Activated CD4-positive, alpha-beta T cell treated with anti-CD3 and anti-CD28 coated beads, Interleukin-2, Interleukin-4, amounts not matched to agents 100 ng/mL and 50 ng/mL, durations not matched to agents 16 hours and 8 hours (primary cell): ENCODE data around the gene SEM1.
A peak's percentile ranks its signal among the peaks of the same experiment; 100 is the strongest.
"Not testable (repeated sequence)": the region's sequence is repeated elsewhere in the genome, so short reads cannot be mapped to it uniquely, and the experiment has no call there.

Experiments used
- DNase-seq: peaks from one replicate; pipeline ENCODE4 v3.0.0-alpha.2; 2020; ENCODE audit warnings: low spot score

SEM1 gene

GRCh38 chr7:96709381-96710228 lies at the start of gene SEM1:
TSS of gene SEM1 (minus strand) at chr7:96709846. CDS start at chr7:96709763, 83 bp downstream.
- peak; percentile 69 for DNase-seq

GRCh38 chr7:96757880-96758279 lies 48.2 kb upstream of the SEM1 start:
- not testable (repeated sequence) for DNase-seq

- no peak for DNase-seq
These were observed 37.8 kb upstream of the SEM1 start for GRCh38 chr7:96747418-96747940.

- no peak for DNase-seq
These were observed 30.5 kb upstream of the SEM1 start for GRCh38 chr7:96740130-96740529.

- no peak for DNase-seq
These were observed 30.0 kb upstream of the SEM1 start for GRCh38 chr7:96739609-96740008.

- no peak for DNase-seq
These were observed 29.5 kb upstream of the SEM1 start for GRCh38 chr7:96739167-96739566.

GRCh38 chr7:96738705-96739104 lies 29.1 kb upstream of the SEM1 start:
- no peak for DNase-seq

GRCh38 chr7:96737545-96738050 lies 28.0 kb upstream of the SEM1 start:
- DNase-seq: no peak

GRCh38 chr7:96734343-96734742 lies 24.7 kb upstream of the SEM1 start:
- no peak for DNase-seq

- DNase-seq: no peak
These were observed 20.2 kb upstream of the SEM1 start for GRCh38 chr7:96729820-96730219.

- no peak for DNase-seq
These were observed 18.5 kb upstream of the SEM1 start for GRCh38 chr7:96728139-96728538.

- no peak for DNase-seq
These were observed 18.0 kb upstream of the SEM1 start for GRCh38 chr7:96727534-96728088.

GRCh38 chr7:96723622-96724021 lies 14.0 kb upstream of the SEM1 start:
- DNase-seq: no peak

- DNase-seq: not testable (repeated sequence)
These were observed 13.3 kb upstream of the SEM1 start for GRCh38 chr7:96722928-96723327.

- DNase-seq: no peak
These were observed 11.2 kb upstream of the SEM1 start for GRCh38 chr7:96720843-96721242.

- no peak for DNase-seq
These were observed 9.5 kb upstream of the SEM1 start for GRCh38 chr7:96719164-96719563.

- DNase-seq: no peak
These were observed 8.7 kb upstream of the SEM1 start for GRCh38 chr7:96718107-96719003.

GRCh38 chr7:96713037-96713436 lies 3.4 kb upstream of the SEM1 start:
- no peak for DNase-seq

- no peak for DNase-seq
These were observed 898 bp upstream of the SEM1 start for GRCh38 chr7:96710544-96710943.

- DNase-seq: no peak
These were observed 774 bp downstream of the SEM1 start for GRCh38 chr7:96708872-96709271.

GRCh38 chr7:96707901-96708774 lies 1.5 kb downstream of the SEM1 start:
- no peak for DNase-seq
